ENCODE measurements around the gene MINDY4.

The MINDY4 gene

DNA sequence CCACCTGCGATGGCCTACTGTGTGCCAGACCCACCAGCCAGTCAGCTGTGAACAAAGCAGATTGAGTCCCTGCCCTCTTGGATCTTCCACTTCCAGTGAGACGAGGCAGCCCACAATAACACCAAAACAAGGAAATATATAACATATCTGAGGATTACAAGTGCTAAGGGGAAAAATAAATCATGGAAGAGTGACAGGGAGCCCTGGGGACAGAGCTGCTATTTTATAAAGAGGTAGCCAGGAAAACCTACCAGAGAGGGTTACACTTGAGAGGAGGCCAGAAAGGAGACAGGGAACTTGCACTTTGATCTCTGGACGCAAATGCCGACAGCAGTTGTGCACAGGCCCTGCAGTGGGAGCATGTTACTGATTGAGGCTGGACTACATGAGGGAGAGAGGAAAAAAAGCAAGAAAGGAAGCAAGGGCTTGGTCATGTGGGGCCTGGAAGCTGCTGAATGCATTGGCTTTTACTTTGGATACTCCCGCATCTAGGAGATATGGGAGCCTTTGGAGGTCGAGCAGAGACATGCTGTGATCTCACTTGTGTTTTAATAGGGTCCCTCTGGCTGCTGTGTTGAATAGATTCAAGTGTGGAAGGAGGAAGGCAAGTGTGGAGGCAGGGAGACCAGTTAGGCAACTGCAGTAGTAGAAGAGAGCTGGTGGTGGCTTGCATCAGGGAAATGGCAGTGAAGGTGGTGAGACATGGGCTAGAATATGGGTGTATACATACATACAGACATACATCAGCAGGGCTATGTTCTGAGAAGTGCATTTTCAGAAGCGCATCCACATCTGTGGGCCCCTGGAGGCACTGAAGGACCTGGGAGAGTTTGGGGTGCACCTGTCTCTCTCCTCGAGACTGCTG lies 26.2 kb downstream of the MINDY4 start:
- TF ChIP-seq YY1 (IDR thresholded peaks at IDR 0.05; ENCODE audit: insufficient read depth, insufficient read length): no peak
- TF ChIP-seq ZNF274 (IDR thresholded peaks at IDR 0.05; ENCODE audit: low read depth, low read length): no peak
- TF ChIP-seq SUZ12 (IDR thresholded peaks at IDR 0.05; ENCODE audit: extremely low read depth, insufficient read depth, insufficient read length): no peak
- DNase-seq (ENCODE audit: low read depth, low spot score): no peak
- no peak overlapping the region for H3K9ac ChIP-seq (ENCODE audit: insufficient read length, low read depth)
- H3K4me1 ChIP-seq (ENCODE audit: insufficient read depth, insufficient read length): peaks cover 2% of the 10 kb centered on the region
- peaks cover 31% of the 10 kb centered on the region for H3K36me3 ChIP-seq (ENCODE audit: insufficient read depth, insufficient read length, low read length)
- no peak overlapping the region for H3K4me3 ChIP-seq (ENCODE audit: insufficient read length, low read depth)
- H3K27me3 ChIP-seq (ENCODE audit: insufficient read depth, insufficient read length): no peaks in the 10 kb centered on the region
- H3K9me3 ChIP-seq (ENCODE audit: insufficient read depth, low read length): no peaks in the 10 kb centered on the region

DNA sequence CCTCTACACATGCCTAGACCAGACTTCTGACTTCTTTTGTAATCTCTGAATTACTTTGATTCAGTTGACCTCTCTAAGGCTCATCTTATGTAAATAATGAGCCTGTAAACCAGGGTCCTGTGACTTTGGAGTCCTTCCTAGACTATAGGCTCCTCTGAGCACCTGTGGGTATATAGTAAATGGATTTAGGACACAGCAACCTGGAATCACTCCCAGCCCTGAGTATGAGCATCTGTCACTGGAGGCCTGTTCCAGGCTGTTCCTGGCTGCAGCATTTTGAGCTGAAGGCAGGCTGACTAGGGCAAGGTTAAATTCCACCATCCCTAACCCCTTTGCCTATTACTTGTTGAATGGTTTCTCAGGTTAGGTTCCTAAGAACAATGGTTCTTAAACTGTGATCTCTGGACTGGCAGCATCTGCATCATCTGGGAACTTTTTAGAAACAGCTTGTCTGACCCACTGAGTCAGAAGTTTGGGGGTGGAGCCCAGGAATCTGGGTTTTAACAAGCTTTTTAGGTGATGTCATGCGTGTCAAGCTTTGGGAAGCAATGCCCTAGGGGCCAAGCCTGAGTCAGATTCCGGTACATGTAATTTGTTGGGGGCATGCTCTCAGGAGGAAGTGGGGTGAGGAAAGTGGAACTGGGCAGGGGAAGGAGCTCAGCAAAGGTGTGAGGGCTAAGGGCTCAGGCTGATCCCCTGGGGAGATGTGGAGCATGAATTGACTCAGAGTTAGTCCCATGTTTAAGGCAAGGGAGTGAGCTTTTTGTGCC lies 28.2 kb downstream of the MINDY4 start:
- peaks cover 18% of the 10 kb centered on the region for H3K36me3 ChIP-seq (ENCODE audit: insufficient read depth, insufficient read length, low read length)
- DNase-seq (ENCODE audit: low read depth, low spot score): no peak
- TF ChIP-seq ZNF274 (IDR thresholded peaks at IDR 0.05; ENCODE audit: low read depth, low read length): no peak
- TF ChIP-seq YY1 (IDR thresholded peaks at IDR 0.05; ENCODE audit: insufficient read depth, insufficient read length): no peak
- TF ChIP-seq SUZ12 (IDR thresholded peaks at IDR 0.05; ENCODE audit: extremely low read depth, insufficient read depth, insufficient read length): no peak
- H3K27me3 ChIP-seq (ENCODE audit: insufficient read depth, insufficient read length): no peaks in the 10 kb centered on the region
- H3K4me3 ChIP-seq (ENCODE audit: insufficient read length, low read depth): no peak overlapping the region
- H3K9me3 ChIP-seq (ENCODE audit: insufficient read depth, low read length): no peaks in the 10 kb centered on the region
- no peak overlapping the region for H3K9ac ChIP-seq (ENCODE audit: insufficient read length, low read depth)
- H3K4me1 ChIP-seq (ENCODE audit: insufficient read depth, insufficient read length): peaks cover 2% of the 10 kb centered on the region

DNA sequence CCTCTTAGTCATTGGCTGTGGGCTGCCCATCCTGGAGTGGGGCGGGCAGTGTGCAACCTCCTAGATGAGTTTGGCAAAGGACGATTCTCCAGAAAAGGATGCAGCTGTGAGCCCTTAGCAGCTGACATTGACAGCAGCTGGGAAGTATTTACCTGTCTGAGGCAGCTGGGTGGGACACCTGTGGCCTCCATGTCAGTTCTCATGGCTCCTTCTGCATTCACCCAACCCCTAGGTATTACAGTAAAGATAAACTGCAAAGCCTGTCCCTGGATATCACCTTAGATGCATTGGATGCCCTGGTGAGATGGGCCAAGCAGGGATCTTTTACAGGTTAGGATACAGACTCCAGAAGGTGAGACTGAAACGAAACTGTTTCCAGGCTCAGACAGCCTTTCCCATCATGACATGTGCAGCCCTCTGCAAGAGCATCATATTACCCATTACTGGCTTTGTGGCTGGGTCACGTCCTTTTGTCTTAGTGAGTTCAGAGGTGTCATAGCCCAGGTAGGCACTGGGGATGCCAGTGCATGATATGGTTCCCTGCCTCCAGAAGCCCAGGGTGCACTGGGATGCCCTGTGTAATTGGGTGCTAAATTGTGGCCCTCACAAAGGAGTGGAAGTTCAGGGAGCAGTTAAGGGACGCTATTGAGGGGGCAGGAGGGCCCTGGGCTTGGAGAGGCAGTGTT lies 28.9 kb downstream of the MINDY4 start:
- Histone ChIP-seq H3K9me3 (ENCODE audit: insufficient read depth, low read length) (no peaks in the 10 kb centered on the region), H3K4me1 (ENCODE audit: insufficient read depth, insufficient read length) (peaks cover 2% of the 10 kb centered on the region), H3K4me3 (ENCODE audit: insufficient read length, low read depth) (no peak overlapping the region), H3K36me3 (ENCODE audit: insufficient read depth, insufficient read length, low read length) (peaks cover 17% of the 10 kb centered on the region), H3K27me3 (ENCODE audit: insufficient read depth, insufficient read length) (no peaks in the 10 kb centered on the region), H3K9ac (ENCODE audit: insufficient read length, low read depth) (no peak overlapping the region)
- DNase-seq (ENCODE audit: low read depth, low spot score): no peak
- TF ChIP-seq ZNF274 (IDR thresholded peaks at IDR 0.05; ENCODE audit: low read depth, low read length): no peak
- no peak for TF ChIP-seq SUZ12 (IDR thresholded peaks at IDR 0.05; ENCODE audit: extremely low read depth, insufficient read depth, insufficient read length)
- no peak for TF ChIP-seq YY1 (IDR thresholded peaks at IDR 0.05; ENCODE audit: insufficient read depth, insufficient read length)

DNA sequence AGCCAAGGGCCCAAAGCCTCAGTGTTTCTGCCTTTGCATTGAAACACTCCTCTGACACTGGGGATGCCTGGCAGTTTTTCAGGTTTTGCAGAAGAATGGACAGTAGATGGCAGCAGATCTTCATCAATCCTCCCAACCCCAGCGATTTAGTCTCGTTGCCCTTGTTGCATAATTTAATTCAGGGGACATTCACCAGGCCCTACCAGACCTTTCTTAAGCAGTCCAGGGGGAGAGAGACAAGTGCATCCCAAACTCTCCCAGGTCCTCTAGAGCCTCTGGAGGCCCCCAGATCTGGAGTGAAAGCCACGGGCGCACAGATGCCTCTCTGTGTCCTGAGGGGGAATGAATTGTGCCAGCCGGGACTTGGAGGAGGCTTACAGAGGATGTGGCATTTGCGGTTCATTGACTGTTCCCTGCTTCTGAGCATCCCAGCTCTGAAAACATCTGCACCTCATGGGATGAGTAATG lies 29.6 kb downstream of the MINDY4 start:
- DNase-seq (ENCODE audit: low read depth, low spot score): peak; percentile 60
- Histone ChIP-seq H3K36me3 (ENCODE audit: insufficient read depth, insufficient read length, low read length) (peaks cover 17% of the 10 kb centered on the region), H3K4me3 (ENCODE audit: insufficient read length, low read depth) (no peak overlapping the region), H3K27me3 (ENCODE audit: insufficient read depth, insufficient read length) (no peaks in the 10 kb centered on the region), H3K9me3 (ENCODE audit: insufficient read depth, low read length) (no peaks in the 10 kb centered on the region), H3K4me1 (ENCODE audit: insufficient read depth, insufficient read length) (peaks cover 2% of the 10 kb centered on the region), H3K9ac (ENCODE audit: insufficient read length, low read depth) (no peak overlapping the region)
- TF ChIP-seq YY1 (IDR thresholded peaks at IDR 0.05; ENCODE audit: insufficient read depth, insufficient read length) (no peak), SUZ12 (IDR thresholded peaks at IDR 0.05; ENCODE audit: extremely low read depth, insufficient read depth, insufficient read length) (no peak), ZNF274 (IDR thresholded peaks at IDR 0.05; ENCODE audit: low read depth, low read length) (no peak)

DNA sequence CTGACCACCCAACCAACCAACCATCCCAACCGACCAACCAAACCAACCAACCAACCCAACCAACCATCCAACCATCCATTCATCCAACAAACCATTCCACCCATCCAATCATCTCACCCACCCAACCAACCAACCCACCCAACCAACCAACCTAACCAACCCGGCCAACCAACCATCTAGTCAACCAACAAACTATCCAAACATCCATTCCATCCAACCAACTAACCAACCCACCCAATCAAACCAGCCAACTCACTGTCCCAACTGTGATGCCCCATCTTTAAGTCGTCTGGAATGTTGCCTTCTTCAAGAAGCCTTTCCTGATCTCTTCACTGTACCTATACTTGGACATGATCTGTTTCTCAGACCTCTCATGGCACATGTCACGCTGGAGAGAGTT lies 31.6 kb downstream of the MINDY4 start:
- Histone ChIP-seq H3K36me3 (ENCODE audit: insufficient read depth, insufficient read length, low read length) (peaks cover 16% of the 10 kb centered on the region), H3K9me3 (ENCODE audit: insufficient read depth, low read length) (no peaks in the 10 kb centered on the region), H3K4me1 (ENCODE audit: insufficient read depth, insufficient read length) (peaks cover 2% of the 10 kb centered on the region), H3K9ac (ENCODE audit: insufficient read length, low read depth) (no peak overlapping the region), H3K4me3 (ENCODE audit: insufficient read length, low read depth) (no peak overlapping the region), H3K27me3 (ENCODE audit: insufficient read depth, insufficient read length) (no peaks in the 10 kb centered on the region)
- DNase-seq (ENCODE audit: low read depth, low spot score): no peak
- TF ChIP-seq YY1 (IDR thresholded peaks at IDR 0.05; ENCODE audit: insufficient read depth, insufficient read length): no peak

DNA sequence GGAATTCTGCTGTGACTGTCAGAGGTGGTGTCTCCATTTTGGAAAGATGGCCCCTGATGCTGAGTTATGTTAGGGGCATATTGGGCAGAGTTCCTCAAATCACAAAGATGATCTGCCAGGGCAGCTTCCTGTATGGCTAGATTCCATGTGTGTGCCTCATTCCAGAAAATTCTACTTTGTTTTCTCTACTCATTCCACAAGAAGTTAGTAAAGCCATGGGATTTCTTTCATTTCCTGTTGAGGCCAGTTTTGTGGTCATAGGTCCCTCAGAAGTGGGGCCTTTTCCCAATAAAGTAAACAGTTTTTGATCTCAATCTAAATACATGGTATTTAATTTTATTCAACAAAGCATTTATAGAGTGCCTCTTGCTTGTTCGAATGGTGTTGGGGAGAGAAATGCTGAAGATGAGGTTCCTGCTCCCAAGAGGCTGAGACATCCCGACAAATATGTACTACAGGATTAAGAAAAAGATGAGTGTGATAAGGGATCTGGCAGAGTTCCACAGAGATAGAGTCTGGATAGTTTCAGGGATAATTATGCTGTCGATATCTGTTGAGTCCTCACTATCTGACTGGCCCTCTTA lies 33.0 kb downstream of the MINDY4 start:
- Histone ChIP-seq H3K9me3 (ENCODE audit: insufficient read depth, low read length) (no peaks in the 10 kb centered on the region), H3K4me1 (ENCODE audit: insufficient read depth, insufficient read length) (peaks cover 2% of the 10 kb centered on the region), H3K27me3 (ENCODE audit: insufficient read depth, insufficient read length) (no peaks in the 10 kb centered on the region), H3K4me3 (ENCODE audit: insufficient read length, low read depth) (no peak overlapping the region), H3K36me3 (ENCODE audit: insufficient read depth, insufficient read length, low read length) (peaks cover 13% of the 10 kb centered on the region), H3K9ac (ENCODE audit: insufficient read length, low read depth) (no peak overlapping the region)
- TF ChIP-seq ZNF274 (IDR thresholded peaks at IDR 0.05; ENCODE audit: low read depth, low read length) (no peak), YY1 (IDR thresholded peaks at IDR 0.05; ENCODE audit: insufficient read depth, insufficient read length) (no peak), SUZ12 (IDR thresholded peaks at IDR 0.05; ENCODE audit: extremely low read depth, insufficient read depth, insufficient read length) (no peak)
- no peak for DNase-seq (ENCODE audit: low read depth, low spot score)

All from NT2/D1 (cell line).